ENCODE data around the gene NKAIN4. TPM values are rescaled to one million over a fixed set of nuclear protein-coding genes. Genes with fewer than 3 reads are reported as not detected.

The NKAIN4 gene
- total and polyA plus RNA-seq, 2 experiments from 2014 or later: 12.6 to 13.2 TPM

DNA sequence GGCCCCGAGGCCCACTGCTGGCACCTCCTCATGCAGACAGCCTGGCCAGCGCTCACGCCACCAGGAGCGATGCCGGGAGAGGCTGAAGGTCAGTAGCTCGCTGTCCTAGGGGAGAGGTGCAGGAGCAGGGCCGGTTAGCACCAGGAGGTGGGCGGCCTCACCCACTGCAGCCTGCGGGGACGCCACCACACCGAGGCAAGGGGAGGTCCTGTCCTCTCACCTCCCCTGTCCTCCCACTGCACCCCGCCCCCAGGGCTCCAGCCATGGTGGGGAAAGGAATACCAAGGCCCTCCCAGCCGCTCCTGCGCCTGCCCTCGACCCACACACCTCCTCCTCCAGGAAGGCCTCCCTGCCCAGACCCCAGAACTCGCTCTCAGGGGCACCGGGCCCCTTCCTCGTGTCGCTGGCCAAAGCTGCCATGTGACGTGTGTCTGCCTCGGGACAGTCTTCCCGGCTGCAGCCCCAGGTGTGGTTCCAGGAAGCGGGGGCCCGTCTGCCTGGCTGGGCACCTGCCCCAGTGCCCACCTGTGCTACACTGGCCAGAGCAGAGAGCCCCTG is 6.5 kb downstream of the NKAIN4 start (continued):
- TF ChIP-seq, protein P1, sequence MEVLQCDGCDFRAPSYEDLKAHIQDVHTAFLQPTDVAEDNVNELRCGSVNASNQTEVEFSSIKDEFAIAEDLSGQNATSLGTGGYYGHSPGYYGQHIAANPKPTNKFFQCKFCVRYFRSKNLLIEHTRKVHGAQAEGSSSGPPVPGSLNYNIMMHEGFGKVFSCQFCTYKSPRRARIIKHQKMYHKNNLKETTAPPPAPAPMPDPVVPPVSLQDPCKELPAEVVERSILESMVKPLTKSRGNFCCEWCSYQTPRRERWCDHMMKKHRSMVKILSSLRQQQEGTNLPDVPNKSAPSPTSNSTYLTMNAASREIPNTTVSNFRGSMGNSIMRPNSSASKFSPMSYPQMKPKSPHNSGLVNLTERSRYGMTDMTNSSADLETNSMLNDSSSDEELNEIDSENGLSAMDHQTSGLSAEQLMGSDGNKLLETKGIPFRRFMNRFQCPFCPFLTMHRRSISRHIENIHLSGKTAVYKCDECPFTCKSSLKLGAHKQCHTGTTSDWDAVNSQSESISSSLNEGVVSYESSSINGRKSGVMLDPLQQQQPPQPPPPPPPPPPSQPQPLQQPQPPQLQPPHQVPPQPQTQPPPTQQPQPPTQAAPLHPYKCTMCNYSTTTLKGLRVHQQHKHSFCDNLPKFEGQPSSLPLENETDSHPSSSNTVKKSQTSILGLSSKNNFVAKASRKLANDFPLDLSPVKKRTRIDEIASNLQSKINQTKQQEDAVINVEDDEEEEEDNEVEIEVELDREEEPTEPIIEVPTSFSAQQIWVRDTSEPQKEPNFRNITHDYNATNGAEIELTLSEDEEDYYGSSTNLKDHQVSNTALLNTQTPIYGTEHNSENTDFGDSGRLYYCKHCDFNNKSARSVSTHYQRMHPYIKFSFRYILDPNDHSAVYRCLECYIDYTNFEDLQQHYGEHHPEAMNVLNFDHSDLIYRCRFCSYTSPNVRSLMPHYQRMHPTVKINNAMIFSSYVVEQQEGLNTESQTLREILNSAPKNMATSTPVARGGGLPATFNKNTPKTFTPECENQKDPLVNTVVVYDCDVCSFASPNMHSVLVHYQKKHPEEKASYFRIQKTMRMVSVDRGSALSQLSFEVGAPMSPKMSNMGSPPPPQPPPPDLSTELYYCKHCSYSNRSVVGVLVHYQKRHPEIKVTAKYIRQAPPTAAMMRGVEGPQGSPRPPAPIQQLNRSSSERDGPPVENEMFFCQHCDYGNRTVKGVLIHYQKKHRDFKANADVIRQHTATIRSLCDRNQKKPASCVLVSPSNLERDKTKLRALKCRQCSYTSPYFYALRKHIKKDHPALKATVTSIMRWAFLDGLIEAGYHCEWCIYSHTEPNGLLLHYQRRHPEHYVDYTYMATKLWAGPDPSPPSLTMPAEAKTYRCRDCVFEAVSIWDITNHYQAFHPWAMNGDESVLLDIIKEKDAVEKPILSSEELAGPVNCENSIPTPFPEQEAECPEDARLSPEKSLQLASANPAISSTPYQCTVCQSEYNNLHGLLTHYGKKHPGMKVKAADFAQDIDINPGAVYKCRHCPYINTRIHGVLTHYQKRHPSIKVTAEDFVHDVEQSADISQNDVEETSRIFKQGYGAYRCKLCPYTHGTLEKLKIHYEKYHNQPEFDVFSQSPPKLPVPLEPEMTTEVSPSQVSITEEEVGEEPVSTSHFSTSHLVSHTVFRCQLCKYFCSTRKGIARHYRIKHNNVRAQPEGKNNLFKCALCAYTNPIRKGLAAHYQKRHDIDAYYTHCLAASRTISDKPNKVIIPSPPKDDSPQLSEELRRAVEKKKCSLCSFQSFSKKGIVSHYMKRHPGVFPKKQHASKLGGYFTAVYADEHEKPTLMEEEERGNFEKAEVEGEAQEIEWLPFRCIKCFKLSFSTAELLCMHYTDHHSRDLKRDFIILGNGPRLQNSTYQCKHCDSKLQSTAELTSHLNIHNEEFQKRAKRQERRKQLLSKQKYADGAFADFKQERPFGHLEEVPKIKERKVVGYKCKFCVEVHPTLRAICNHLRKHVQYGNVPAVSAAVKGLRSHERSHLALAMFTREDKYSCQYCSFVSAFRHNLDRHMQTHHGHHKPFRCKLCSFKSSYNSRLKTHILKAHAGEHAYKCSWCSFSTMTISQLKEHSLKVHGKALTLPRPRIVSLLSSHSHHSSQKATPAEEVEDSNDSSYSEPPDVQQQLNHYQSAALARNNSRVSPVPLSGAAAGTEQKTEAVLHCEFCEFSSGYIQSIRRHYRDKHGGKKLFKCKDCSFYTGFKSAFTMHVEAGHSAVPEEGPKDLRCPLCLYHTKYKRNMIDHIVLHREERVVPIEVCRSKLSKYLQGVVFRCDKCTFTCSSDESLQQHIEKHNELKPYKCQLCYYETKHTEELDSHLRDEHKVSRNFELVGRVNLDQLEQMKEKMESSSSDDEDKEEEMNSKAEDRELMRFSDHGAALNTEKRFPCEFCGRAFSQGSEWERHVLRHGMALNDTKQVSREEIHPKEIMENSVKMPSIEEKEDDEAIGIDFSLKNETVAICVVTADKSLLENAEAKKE (CRISPR knock-in tag; IDR thresholded peaks at IDR 0.05): no peak
- TF ChIP-seq EZH2 (IDR thresholded peaks at IDR 0.05; ENCODE audit: low read depth, unreplicated experiment) (no peak), EZH2phosphoT487 (IDR thresholded peaks at IDR 0.05; ENCODE audit: unreplicated experiment) (no peak), POLR2AphosphoS5 (IDR thresholded peaks at IDR 0.05; ENCODE audit: low read depth) (no peak), JUNB (IDR thresholded peaks at IDR 0.05; ENCODE audit: unreplicated experiment) (no peak), ZNF331 (CRISPR knock-in tag; IDR thresholded peaks at IDR 0.05; ENCODE audit: low read depth) (no peak), ZNF114 (CRISPR knock-in tag; IDR thresholded peaks at IDR 0.05) (no peak)
- TF ChIP-seq, protein P2, sequence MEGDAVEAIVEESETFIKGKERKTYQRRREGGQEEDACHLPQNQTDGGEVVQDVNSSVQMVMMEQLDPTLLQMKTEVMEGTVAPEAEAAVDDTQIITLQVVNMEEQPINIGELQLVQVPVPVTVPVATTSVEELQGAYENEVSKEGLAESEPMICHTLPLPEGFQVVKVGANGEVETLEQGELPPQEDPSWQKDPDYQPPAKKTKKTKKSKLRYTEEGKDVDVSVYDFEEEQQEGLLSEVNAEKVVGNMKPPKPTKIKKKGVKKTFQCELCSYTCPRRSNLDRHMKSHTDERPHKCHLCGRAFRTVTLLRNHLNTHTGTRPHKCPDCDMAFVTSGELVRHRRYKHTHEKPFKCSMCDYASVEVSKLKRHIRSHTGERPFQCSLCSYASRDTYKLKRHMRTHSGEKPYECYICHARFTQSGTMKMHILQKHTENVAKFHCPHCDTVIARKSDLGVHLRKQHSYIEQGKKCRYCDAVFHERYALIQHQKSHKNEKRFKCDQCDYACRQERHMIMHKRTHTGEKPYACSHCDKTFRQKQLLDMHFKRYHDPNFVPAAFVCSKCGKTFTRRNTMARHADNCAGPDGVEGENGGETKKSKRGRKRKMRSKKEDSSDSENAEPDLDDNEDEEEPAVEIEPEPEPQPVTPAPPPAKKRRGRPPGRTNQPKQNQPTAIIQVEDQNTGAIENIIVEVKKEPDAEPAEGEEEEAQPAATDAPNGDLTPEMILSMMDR (conservative IDR thresholded peaks at IDR 0.05; ENCODE audit: low read depth in 2 of 2): no peak
